ENCODE measurements around the gene MATN4. TPM values are rescaled to one million over a fixed set of nuclear protein-coding genes. Genes with fewer than 3 reads are reported as not detected.
A peak's percentile ranks its signal among the peaks of the same experiment; 100 is the strongest.

MATN4 gene
- total and polyA plus RNA-seq, 2 of the 13 experiments (the other 11 are each of a cell fraction or from before 2014, with no cell fraction given) = not detected

GRCh38 chr20:45312241-45312640 is 4.1 kb upstream of the MATN4 start:
- H3K4me2 ChIP-seq (ENCODE audit: low read depth, low read length) = no peak overlapping the region
- DNase-seq (ENCODE audit: low spot score) (no peak), FAIRE-seq (no peak), ATAC-seq (no peak)
- no peaks in the 10 kb centered on the region for H3K36me3 ChIP-seq (replicated peaks in 1 of 2; ENCODE audit: control insufficient read depth in 1 of 2, insufficient read depth in 2 of 2, low read length in 2 of 2)
- H3K79me2 ChIP-seq (ENCODE audit: insufficient read depth, low read length) = no peaks in the 10 kb centered on the region
- no TSS peak for BruUV-seq (replicated peaks)
- POLR2A ChIA-PET = interaction anchor here (0.5 to 0.6 kb wide), 2 partner anchors 215 to 1377 kb away, joined by 3 read pairs; partner anchors contain the start of gene TP53RK
- no peak overlapping the region for H2AFZ ChIP-seq (ENCODE audit: low read length)
- H3K27ac ChIP-seq (ENCODE audit: extremely low read length, insufficient read depth, low read length) = no peak overlapping the region
- 51% methylated on average over 21 of the region's 21 CpGs for WGBS (ENCODE audit: low lambda C conversion rate)
- no peaks in the 10 kb centered on the region for H3K9me3 ChIP-seq (ENCODE audit: low read length)
- in situ Hi-C loops (cut with HindIII; ENCODE audit: extremely low pct_ligation_motif_present, low pct_unique_long_range_greater_than_20kb) (no loop called here), intact Hi-C loops (cut with micrococcal nuclease; ENCODE audit: unreplicated experiment) (no loop called here)
- CTCF ChIA-PET (ENCODE audit: low intra/inter-chr PET ratio, low total read pairs) = interaction anchor here (1.1 kb wide), 1 partner anchor 19 kb away, joined by 3 read pairs; no protein-coding TSS in a partner anchor
- H4K20me1 ChIP-seq (ENCODE audit: insufficient read depth, low read length) = no peaks in the 10 kb centered on the region
- peaks cover 7% of the 10 kb centered on the region for H3K4me1 ChIP-seq (ENCODE audit: insufficient read depth, low read length)
- no peak overlapping the region for H3K9ac ChIP-seq (ENCODE audit: insufficient read depth, low read depth, low read length)
- H3K27me3 ChIP-seq (ENCODE audit: control insufficient read depth in 1 of 2, insufficient read depth in 2 of 2, low read length in 2 of 2) = peaks cover 5 to 62% of the 10 kb centered on the region in 2 experiments; a peak in 4 of 5 replicates
- TF ChIP-seq SRSF1 (optimal IDR thresholded peaks at IDR 0.05; ENCODE audit: low read depth, low read length) (peak; percentile 16), ZNF563 (CRISPR knock-in tag; IDR thresholded peaks at IDR 0.05) (no peak)
- no peak overlapping the region for H3K4me3 ChIP-seq (replicated peaks in 1 of 3; ENCODE audit: insufficient read depth in 1 of 3, low read depth in 2 of 3, low read length in 3 of 3)

- H3K27ac ChIP-seq (ENCODE audit: extremely low read length, insufficient read depth, low read length) = no peak overlapping the region
- no peak overlapping the region for H3K9ac ChIP-seq (ENCODE audit: insufficient read depth, low read depth, low read length)
- CTCF ChIA-PET (ENCODE audit: low intra/inter-chr PET ratio, low total read pairs) = interaction anchor here (1.1 kb wide), 1 partner anchor 18 kb away, joined by 3 read pairs; no protein-coding TSS in a partner anchor
- peaks cover 7% of the 10 kb centered on the region for H3K4me1 ChIP-seq (ENCODE audit: insufficient read depth, low read length)
- 42% methylated on average over 43 of the region's 45 CpGs for WGBS (ENCODE audit: low lambda C conversion rate)
- no peak overlapping the region for H3K4me3 ChIP-seq (replicated peaks in 1 of 3; ENCODE audit: insufficient read depth in 1 of 3, low read depth in 2 of 3, low read length in 3 of 3)
- no peak overlapping the region for H3K4me2 ChIP-seq (ENCODE audit: low read depth, low read length)
- peak; percentile 33 for DNase-seq (ENCODE audit: low spot score)
- FAIRE-seq = no peak
- H4K20me1 ChIP-seq (ENCODE audit: insufficient read depth, low read length) = no peaks in the 10 kb centered on the region
- H3K27me3 ChIP-seq (ENCODE audit: control insufficient read depth in 1 of 2, insufficient read depth in 2 of 2, low read length in 2 of 2) = peaks cover 5 to 58% of the 10 kb centered on the region in 2 experiments; a peak in 4 of 5 replicates
- H3K9me3 ChIP-seq (ENCODE audit: low read length) = no peaks in the 10 kb centered on the region
- H3K36me3 ChIP-seq (replicated peaks in 1 of 2; ENCODE audit: control insufficient read depth in 1 of 2, insufficient read depth in 2 of 2, low read length in 2 of 2) = no peaks in the 10 kb centered on the region
- H3K79me2 ChIP-seq (ENCODE audit: insufficient read depth, low read length) = no peaks in the 10 kb centered on the region
- in situ Hi-C loops (cut with HindIII; ENCODE audit: extremely low pct_ligation_motif_present, low pct_unique_long_range_greater_than_20kb) (no loop called here), intact Hi-C loops (cut with micrococcal nuclease; ENCODE audit: unreplicated experiment) (no loop called here)
- POLR2A ChIA-PET = interaction anchor here (0.5 kb wide), 1 partner anchor 216 kb away, joined by 3 read pairs; no protein-coding TSS in a partner anchor
- peak; percentile 74 for ATAC-seq
- no TSS peak for BruUV-seq (replicated peaks)
- H2AFZ ChIP-seq (ENCODE audit: low read length) = no peak overlapping the region
- TF ChIP-seq SP4 (CRISPR knock-in tag; IDR thresholded peaks at IDR 0.05) = no peak
- TF ChIP-seq TCF12 (IDR thresholded peaks at IDR 0.05) = no peak
- TF ChIP-seq TCF12 (CRISPR knock-in tag; IDR thresholded peaks at IDR 0.05) = no peak
- no peak for TF ChIP-seq ZFP41 (CRISPR knock-in tag; IDR thresholded peaks at IDR 0.05; ENCODE audit: borderline replicate concordance)
- TF ChIP-seq ZNF589 (CRISPR knock-in tag; conservative IDR thresholded peaks at IDR 0.05) = no peak
- no peak for TF ChIP-seq ZNF136 (CRISPR knock-in tag; IDR thresholded peaks at IDR 0.05; ENCODE audit: low read depth)
- TF ChIP-seq ZNF441 (CRISPR knock-in tag; IDR thresholded peaks at IDR 0.05; ENCODE audit: borderline replicate concordance) = peak; percentile 84
- 0 out of 2 replicates have a peak, but pooled peaks have one; percentile 37 for TF ChIP-seq SNAPC4 (CRISPR knock-in tag; IDR thresholded peaks at IDR 0.05)
- TF ChIP-seq ZNF772 (CRISPR knock-in tag; IDR thresholded peaks at IDR 0.05) = no peak
- no peak for TF ChIP-seq SRSF4 (IDR thresholded peaks at IDR 0.05; ENCODE audit: low read depth, low read length, poor library complexity, severe bottlenecking)
- no peak for TF ChIP-seq TBL1XR1 (IDR thresholded peaks at IDR 0.05; ENCODE audit: borderline replicate concordance, low read length, partially characterized antibody)
Observed at GRCh38 chr20:45311589-45312211, 3.6 kb upstream of the MATN4 start.
